ENCODE measurements around the gene TTC6. TPM values are rescaled to one million over a fixed set of nuclear protein-coding genes. Genes with fewer than 3 reads are reported as not detected.

The TTC6 gene
- total RNA-seq, 1 donor from 2014 or later = not detected

GRCh38 chr14:37566811-37567371, 28.5 kb upstream of the TTC6 start:
- H3K4me3 Mint-ChIP-seq (ENCODE audit: unreplicated experiment) = no peak overlapping the region
- no peak for DNase-seq (ENCODE audit: low spot score)
- no peaks in the 10 kb centered on the region for H3K4me1 Mint-ChIP-seq (ENCODE audit: low read depth)

GRCh38 chr14:37569729-37570128, 25.7 kb upstream of the TTC6 start:
- peaks cover 2% of the 10 kb centered on the region for H3K27me3 Mint-ChIP-seq (ENCODE audit: low read depth)
- no peak overlapping the region for H3K4me3 Mint-ChIP-seq (ENCODE audit: unreplicated experiment)

More at GRCh38 chr14:37566811-37567371, 28.5 kb upstream of the TTC6 start:
- Mint-ChIP-seq H3K27me3 (ENCODE audit: low read depth) (no peaks in the 10 kb centered on the region), H3K36me3 (ENCODE audit: low read depth) (peaks cover 2% of the 10 kb centered on the region), H3K27ac (ENCODE audit: unreplicated experiment) (peak overlapping the region; percentile 4), H3K9me3 (ENCODE audit: low read depth) (no peaks in the 10 kb centered on the region)
- no peak for TF ChIP-seq CTCF (IDR thresholded peaks at IDR 0.05)

GRCh38 chr14:37571391-37571790, 24.0 kb upstream of the TTC6 start:
- Mint-ChIP-seq H3K9me3 (ENCODE audit: low read depth) (no peaks in the 10 kb centered on the region), H3K27me3 (ENCODE audit: low read depth) (peaks cover 14% of the 10 kb centered on the region), H3K36me3 (ENCODE audit: low read depth) (peaks cover 2% of the 10 kb centered on the region), H3K27ac (ENCODE audit: unreplicated experiment) (no peak overlapping the region), H3K4me3 (ENCODE audit: unreplicated experiment) (no peak overlapping the region), H3K4me1 (ENCODE audit: low read depth) (peaks cover 11% of the 10 kb centered on the region)
- no peak for DNase-seq (ENCODE audit: low spot score)
- TF ChIP-seq CTCF (IDR thresholded peaks at IDR 0.05) = no peak

More at GRCh38 chr14:37569729-37570128, 25.7 kb upstream of the TTC6 start:
- no peaks in the 10 kb centered on the region for H3K9me3 Mint-ChIP-seq (ENCODE audit: low read depth)
- no peak for TF ChIP-seq CTCF (IDR thresholded peaks at IDR 0.05)
- H3K36me3 Mint-ChIP-seq (ENCODE audit: low read depth) = peaks cover 2% of the 10 kb centered on the region
- H3K27ac Mint-ChIP-seq (ENCODE audit: unreplicated experiment) = no peak overlapping the region
- H3K4me1 Mint-ChIP-seq (ENCODE audit: low read depth) = peaks cover 11% of the 10 kb centered on the region
- no peak for DNase-seq (ENCODE audit: low spot score)

GRCh38 chr14:37573356-37573755, 22.1 kb upstream of the TTC6 start:
- Mint-ChIP-seq H3K27me3 (ENCODE audit: low read depth) (peaks cover 24% of the 10 kb centered on the region), H3K4me1 (ENCODE audit: low read depth) (peaks cover 11% of the 10 kb centered on the region), H3K9me3 (ENCODE audit: low read depth) (no peaks in the 10 kb centered on the region), H3K4me3 (ENCODE audit: unreplicated experiment) (no peak overlapping the region), H3K27ac (ENCODE audit: unreplicated experiment) (no peak overlapping the region), H3K36me3 (ENCODE audit: low read depth) (peaks cover 2% of the 10 kb centered on the region)
- TF ChIP-seq CTCF (IDR thresholded peaks at IDR 0.05) = no peak
- no peak for DNase-seq (ENCODE audit: low spot score)

GRCh38 chr14:37579274-37579673, 16.2 kb upstream of the TTC6 start:
- H3K36me3 Mint-ChIP-seq (ENCODE audit: low read depth) = no peaks in the 10 kb centered on the region
- no peak overlapping the region for H3K4me3 Mint-ChIP-seq (ENCODE audit: unreplicated experiment)
- no peaks in the 10 kb centered on the region for H3K9me3 Mint-ChIP-seq (ENCODE audit: low read depth)
- no peak for DNase-seq (ENCODE audit: low spot score)
- H3K27me3 Mint-ChIP-seq (ENCODE audit: low read depth) = peaks cover 52% of the 10 kb centered on the region
- no peaks in the 10 kb centered on the region for H3K4me1 Mint-ChIP-seq (ENCODE audit: low read depth)
- no peak overlapping the region for H3K27ac Mint-ChIP-seq (ENCODE audit: unreplicated experiment)
- no peak for TF ChIP-seq CTCF (IDR thresholded peaks at IDR 0.05)

All from chondrocyte (in vitro differentiated cells).